NCI-H526 treated with DMSO at 0.1 percent for 48 hours (cell line): ENCODE results near the gene ZFYVE26.

ENCODE experiments used
- DNase-seq: peaks from one replicate; lab custom pipeline; 2025; lab: John Stamatoyannopoulos, UW

ZFYVE26 gene

DNA sequence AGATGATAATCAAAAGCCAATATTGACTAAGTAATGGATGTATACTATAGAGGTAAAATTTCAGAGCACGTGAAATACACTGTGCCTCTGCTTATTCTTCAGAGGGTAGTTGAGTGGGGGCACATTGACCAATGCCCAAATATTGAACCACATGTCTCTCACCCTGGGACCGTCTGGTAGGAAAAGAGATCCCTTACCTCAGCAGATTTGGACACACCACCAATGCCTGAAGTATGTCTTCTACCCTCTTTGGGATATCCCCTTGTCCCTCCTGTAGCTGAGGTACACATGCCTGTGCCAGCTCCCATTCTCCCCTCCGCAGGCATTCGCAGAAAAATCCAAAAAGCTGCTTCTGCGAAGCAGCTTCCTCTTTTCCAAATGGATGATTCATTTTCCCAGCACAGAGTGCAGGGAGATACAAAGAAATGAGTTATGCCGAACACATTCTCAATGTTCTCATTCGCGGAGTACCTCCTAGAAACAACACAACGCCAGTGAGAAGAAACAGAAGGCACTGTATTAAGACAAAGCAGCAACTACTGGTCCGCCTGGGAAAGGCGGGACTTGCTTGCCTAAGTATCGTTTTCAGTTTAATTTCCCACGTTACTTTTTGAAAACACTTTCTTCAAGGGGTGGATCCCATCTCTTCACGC, 691 bp downstream of the ZFYVE26 start:
- DNase-seq: peak; percentile 9

DNA sequence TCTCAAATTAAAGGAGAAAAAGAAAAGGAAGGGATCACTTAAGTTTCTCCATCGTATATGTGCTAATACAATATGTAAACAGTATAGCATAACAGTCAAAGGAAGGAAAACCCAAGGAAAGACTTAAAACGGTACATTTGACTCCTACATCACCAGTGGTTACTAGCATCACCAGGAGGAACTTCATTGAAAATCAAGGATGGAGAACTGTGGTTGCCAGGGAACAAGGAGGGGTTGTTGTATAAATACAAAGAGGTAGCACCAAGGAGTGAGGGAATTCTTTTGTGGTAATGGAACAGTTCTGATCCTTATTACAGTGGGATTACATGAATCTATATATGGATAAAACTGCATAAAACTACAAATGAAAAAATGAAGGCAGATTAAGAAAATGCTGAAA, 1.6 kb downstream of the ZFYVE26 start:
- DNase-seq: no peak

DNA sequence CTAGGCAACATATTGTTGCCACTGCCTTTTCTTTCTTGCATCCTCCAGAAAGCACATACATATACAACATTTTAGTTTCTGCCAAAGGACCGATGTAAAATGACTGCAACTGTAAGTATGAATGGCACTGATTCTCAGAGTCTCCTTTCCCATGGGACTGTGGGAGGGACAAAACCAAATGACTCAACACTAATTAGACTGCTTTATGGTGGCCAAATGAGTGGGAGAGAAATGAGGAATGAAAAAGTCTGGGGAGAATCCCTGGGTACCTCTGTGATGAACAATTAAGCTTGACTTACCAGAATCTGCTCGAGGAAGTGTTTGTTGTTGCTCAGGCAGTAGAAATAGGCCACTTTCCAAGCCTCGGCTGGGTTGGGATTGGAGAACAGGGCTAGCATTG, 10.1 kb downstream of the ZFYVE26 start:
- no peak for DNase-seq

DNA sequence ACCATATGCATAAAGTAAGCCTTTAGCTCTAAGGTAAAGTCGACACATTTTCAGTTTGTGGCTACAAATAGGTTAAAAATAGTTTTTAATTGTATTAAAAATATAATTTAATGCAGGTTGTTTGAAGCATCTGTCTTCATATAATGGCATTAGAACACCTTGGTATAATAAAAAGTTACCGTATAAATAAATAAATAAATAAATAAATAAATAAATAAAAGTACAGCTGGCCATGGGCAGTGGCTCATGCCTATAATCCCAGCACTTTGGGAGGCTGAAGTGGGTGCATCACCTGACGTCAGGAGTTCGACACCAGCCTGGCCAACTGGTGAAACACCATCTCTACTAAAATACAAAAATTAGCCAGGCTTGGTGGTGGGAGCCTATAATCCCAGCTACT, 15.6 kb downstream of the ZFYVE26 start:
- no peak for DNase-seq

DNA sequence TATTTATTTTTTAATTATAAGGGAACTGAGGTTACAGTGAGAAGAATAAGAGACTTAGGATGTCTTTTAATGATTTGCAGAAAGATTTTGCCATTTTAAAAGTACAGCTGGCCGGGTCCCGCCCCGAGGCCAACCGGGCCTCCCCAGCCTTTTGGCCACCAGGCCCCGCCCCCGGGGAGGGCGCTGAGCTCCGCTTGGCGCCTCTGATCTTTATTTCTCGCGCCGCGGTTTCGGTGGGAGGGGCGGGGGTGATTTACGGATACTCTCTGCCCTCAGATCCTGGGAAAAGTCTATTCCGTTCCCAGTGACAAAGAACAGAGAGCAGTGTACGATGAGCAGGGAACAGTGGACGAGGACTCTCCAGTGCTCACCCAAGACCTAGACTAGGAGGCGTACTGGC, 17.7 kb downstream of the ZFYVE26 start:
- DNase-seq: no peak

DNA sequence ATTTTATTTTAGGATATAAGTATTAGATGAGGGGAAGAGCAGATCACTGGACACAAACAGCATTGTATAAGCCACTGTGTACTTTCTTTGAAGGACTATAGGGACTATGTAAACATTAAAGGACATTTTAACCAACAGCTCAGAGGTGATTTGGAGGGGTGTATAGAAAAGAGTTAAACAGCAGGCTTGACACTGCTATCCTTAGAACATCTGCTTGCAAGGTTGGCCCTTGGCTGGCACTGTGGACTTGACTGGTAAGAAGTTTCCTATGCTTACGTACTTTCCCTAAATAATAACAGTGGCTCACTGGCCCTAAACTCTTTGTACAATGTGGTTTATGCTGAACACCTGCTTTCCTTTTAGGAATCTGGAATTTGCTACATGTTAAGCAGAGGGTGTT, 28.7 kb downstream of the ZFYVE26 start:
- DNase-seq: no peak

DNA sequence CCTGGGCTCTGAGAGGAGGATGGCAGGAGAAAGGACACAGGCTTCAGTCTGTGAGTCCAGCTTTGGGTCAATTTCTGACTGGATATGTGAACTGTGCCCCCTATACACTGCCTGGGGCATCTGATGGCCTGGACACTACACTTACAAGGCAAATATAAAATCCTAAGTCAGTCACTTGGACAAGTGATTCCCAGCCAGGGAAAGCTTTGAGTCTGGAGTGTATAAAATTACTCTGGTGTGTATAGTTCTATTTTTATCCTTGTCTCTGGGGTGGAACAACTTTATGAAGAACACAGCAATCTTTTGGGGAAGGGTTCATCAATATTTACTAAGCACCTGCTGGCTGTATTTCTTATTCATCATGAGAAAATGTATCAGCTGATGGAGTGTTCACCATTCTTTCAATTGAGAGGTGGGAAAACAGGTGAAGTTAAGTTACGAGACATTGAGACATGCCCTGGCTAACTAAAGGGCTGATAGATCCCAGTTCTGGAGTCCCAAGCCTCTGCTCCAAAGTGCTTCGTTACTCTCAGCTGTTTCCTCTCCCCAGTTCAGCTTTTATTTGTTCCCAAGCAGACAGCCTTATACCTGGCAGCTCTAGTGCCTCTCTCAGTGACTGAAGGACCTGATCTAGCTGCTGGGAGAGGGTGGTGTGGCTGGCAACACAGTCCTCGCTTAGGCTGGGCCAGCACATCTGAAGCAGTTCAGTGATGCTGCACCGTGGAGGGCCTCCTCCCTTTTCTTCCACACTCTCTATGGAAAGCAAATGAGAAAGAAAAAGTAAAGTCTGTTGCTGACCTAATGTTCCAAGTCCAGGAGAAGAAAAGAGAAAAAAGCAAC, 30.9 kb downstream of the ZFYVE26 start:
- DNase-seq: no peak

DNA sequence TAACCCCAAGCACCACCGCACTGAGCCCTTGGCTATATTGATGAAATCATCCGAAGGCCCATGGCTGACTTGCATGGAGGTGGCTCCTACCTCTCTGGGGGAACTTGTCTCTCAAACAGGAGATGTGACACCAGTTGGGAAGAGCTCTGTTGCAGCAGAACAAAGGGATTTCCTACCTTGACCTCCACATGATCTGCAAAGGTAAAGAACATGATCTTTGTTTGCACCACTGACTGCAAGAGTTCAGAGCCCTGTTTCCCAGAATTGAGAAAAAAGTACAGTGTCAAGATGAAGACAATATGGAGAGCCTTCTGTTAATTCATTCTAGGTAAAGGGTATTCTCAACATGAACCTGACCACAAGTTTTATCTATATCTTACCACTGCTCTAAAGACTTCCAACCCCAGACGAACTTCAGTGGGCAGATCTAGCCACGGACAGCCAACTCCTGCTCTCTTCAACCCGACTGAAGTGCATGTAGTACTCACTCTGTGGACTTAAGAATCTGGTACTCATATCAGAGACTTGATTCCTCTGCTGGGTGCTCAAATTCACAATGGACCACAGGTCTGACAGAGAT, 32.1 kb downstream of the ZFYVE26 start:
- DNase-seq: no peak

DNA sequence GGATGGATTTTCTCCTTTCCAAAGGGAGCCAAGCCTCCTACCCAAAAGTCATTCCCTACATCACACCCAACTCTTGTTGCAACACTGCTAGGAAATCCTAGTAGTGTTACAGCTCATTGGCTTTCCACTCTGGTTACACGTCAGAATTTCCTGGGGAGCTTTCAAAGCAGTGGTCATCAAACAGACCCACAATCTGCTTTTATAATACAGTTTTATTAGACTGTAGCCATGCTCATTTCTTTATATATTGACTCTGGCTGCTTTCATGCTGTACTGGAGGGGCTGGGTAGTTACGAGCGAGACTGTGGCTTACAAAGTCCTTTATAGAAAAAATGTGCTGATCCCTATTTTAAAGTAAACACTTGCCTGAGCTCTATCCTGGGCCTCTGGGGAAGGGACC, 34.3 kb downstream of the ZFYVE26 start:
- DNase-seq: no peak

DNA sequence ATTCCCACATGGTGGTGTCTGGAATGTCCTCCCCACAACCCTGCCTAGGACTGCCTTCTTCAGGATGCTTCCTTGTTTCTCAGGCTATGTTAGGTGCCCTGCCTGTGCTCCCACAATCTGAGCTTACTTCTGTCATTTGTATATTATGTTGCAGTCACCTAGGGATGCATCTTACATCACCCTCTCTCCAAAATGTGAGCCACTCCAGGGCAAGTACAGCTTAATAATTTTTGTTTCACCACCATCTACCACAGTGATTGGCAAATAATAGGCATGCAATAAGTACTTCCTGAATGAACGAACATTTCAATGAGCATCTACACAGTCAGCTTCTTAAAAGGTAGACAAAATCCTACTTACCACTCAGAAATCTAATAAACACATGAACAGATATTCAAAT, 37.6 kb downstream of the ZFYVE26 start:
- DNase-seq: no peak

DNA sequence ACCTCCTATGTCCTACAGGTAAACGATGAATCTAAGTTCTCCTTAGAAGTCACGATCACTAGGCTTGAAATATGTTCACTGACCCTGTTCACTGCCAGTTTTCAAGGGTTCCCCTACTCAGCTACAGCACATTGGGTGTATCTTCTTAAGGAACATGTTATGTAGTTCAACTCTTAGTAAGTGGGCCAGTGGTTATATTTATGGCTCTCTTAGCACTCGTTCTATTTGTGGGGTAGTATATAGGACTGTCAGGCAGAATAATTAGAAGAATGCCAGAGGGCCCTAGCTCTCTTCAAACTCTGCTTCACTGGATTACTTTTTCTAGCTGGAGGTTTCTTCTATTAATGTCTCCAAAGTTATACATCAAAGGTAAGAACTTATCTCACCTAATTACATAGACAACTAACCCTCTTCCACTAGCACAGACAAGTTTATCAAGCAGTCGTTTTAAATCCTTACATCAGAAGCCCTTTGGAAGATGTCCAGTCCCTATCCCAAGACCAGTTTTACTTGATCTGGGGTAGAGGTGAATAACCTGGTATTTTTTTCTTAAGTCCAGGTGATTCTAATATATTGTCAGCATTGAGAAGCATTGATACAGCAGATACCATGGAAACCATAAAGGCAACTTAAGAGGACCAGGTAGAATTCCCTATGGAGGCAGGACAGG, 39.6 kb downstream of the ZFYVE26 start:
- no peak for DNase-seq

DNA sequence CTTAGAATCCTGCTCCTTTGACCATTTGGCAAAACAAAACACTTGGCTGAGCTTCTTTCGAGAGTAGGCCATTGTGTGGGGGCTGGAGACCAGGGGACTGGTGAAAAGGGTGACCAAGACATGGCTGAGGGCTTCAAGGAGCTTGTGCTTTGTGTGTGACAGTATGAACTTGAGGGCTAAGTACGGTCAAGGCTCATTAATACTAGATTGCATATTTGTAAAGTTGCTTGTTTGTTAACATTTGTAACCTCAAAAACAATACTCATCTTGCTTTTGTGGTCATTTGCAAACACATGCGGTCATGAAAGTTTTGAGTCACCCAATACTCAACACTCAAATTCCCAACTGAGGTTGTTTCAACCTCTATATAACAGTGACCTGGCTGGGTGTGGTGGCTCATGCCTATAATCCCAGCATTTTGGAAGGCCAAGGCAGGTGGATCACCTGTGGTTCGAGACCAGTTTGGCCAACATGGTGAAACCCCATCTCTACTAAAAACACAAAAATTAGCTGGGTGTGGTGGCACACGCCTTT, 42.5 kb downstream of the ZFYVE26 start:
- no peak for DNase-seq

DNA sequence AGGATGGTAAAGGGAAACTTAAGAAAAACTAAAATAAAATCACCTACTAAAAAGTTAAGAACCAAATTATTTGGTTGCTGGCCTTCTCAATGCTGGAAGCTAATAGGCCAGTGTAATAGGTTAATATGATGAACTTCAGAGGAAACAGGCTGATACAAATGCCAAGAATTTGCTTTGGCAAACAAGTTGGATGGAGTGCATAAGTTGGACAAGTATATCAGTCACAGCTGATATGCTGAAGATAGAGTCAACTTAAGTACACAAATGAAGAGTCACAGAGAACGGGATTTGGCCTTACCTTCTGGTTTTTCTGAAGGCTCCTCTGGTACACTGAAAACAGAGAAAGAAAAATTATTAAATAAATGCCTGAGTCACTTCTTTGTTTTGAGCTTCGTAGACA, 48.2 kb downstream of the ZFYVE26 start:
- DNase-seq: no peak

DNA sequence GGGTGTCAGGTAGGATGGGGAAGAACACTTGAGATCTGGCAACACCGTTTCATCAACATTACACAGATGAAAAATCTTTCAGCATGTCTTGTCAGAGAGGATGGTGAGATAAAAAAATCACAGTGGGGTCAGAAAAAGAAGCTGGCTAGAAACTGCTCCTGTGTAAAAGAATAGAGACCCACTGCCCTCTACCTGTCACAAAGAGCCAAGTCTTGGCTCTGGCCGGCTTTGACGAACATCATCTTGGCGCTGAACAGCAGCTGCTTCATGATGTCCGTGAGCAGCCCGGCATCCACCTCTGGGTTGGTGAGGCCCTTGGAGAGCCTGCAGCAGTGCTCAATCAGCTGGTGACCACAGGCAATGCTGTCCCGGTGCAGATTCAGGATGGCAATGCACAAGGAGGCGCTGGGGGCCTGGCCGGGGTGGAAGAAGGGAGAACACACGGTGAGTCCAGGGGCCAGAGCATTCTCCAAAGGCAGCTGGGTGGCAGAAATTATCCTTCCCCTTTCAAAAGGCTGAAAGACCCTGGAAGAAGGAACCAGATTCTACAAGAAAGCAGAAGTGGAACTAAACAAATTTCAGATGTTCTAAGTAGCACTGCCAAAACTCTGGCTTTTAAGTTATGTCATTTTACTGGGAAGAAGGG, 50.2 kb downstream of the ZFYVE26 start:
- DNase-seq: no peak

DNA sequence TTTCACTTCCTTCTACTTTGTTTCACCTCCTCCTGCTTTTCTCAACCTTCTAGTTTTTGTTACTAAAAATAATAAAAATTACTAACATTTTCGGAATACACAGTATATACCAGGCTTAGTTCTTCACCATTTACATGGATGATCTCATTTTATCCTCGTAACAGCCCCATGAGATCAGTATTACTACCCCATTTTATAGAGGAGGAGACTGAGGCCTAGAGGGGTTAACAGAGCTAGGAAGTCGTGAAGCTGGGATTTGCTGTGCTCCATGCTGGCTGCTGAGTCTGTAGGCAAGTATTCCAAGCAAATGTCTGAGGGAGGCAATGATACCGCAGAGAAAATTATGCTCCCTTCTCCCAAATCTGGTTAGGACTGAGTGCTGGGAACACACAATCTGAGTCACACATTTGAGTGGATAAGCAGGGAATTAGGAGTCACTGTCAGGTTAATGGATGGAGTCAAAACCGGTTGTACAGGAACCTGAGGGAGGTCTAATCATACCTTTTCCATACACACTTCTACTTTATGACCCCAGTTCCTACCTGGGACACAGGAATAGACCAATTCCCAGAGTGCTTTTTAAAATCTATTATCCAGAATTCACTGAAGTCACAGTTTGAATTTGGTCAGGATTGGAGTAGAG, 51.1 kb downstream of the ZFYVE26 start:
- DNase-seq: no peak

DNA sequence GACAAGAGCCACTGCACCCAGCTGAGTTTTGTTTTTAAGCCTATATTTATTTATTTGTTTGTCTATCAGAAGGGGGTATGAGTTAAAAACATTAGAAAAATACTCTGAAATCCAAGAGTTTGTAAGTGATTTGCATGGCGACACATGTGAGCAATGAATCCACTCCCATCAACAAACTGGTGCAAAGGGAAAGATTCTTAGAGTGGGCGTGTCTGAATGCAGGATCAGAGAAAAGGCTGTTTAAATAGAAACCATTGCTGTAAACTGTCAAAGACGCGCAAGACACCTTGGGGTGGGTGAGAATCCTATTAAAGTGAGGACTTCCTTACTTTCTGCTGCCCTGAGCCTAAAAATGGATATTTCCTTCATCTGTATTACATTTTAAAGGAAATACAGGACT, 51.9 kb downstream of the ZFYVE26 start:
- no peak for DNase-seq

DNA sequence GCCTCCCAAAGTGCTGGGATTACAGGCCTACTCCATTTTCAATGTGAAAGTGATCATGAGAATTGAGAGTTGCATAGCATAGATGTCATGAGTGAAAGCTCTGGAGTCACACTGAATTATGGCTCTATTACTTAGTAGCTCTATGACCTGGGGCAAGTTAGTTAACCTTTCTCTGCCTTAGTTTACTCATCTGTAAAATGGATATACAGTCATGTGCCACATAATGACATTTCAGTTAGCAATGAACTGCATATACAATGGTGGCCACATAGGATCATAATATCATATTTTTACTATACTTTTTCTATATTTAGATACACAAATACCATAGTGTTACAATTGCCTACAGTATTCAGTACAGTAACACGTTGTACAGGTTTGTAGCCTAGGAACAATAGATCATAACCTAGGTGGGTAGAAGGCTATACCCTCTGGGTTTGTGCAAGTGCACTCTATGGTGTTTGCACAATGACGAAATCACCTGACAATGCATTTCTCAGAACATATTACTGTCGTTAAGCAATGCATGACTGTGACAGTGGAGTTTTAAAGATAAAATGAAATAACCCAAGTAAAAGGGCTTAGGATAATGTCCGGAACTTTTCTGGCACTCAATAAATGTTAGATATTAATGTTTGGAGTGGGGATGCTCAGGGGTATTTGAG, 53.1 kb downstream of the ZFYVE26 start:
- no peak for DNase-seq

DNA sequence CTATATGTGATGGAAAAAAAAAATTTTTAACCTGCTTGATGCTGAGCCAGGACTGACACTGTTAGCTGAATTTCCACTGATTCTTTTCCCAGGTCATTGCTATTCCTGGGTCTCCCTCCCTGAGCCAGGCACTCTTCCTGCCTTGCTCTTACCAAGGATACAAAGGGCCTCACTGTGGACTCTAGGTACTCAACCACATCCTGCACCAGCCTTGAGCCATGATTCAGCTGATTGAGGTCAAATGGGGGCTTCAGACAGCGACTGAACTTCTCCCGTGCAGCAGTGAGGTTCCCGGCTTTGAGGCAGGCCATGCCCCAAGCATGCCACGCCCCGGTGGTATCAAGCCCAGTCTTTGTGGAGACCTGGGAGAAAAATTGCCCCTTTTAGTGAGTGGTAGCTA, 54.3 kb downstream of the ZFYVE26 start:
- DNase-seq: no peak

DNA sequence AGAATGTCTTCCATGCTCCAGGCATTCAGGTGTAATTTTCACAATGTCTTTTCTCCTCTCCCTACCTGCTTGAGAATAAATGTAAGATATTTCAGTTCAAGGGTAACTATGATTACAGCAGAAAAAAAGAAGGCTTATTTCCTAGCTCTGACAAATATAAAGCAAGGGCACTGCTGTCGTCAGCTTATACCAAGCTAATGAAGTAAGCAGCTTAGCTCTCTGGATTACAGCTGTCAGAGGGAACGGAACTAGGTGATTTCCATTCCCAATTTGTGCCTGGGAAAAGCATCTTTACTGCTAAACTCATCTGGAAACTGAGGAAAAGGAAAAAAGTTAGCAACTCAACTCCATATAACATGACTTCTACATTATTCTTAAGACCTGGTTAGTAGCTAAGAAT, 56.5 kb downstream of the ZFYVE26 start:
- no peak for DNase-seq

DNA sequence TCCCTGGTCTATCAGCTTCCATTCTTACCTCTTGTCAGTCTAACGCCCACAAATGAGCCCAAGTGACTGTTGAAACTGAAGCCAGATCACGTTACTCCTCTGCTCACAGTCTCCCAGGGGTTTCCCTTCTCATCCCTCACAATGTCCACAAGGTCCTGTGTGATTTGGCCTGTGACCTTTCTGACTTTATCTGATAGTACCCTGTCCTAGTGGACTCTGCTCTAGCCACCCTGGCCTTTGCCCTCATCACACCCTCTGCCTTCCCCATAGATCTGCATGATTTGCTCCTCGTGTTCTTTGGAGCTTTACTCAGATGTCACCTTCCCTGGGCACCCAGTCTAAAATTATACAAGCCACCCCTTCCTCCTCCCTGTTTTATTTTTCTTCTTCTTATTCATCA, 59.2 kb downstream of the ZFYVE26 start:
- no peak for DNase-seq

DNA sequence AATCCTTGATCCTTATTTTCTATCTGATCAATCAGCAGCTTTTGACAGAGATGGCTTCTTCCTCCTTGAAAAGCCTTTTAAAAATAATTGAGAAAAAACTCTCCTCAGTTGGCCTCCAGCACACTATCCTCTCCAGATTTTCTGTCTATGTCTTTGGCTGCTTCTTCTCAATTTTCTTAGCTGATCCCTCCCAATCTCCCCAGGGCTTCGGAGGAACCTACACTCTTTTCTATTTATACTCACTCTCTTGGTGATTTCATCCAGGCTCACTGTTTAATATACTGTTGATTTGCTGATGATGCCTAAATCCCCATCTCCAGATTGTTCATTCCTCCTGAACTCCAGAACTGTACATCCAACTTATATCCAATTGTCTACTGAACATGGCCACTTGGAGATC, 59.9 kb downstream of the ZFYVE26 start:
- DNase-seq: no peak
